Measurements from ENCODE around the gene RGL4. TPM values are rescaled to one million over a fixed set of nuclear protein-coding genes. Genes with fewer than 3 reads are reported as not detected.

The RGL4 gene
- total and polyA plus RNA-seq, 2 donors from 2014 or later: 0.60 to 0.80 TPM

DNA sequence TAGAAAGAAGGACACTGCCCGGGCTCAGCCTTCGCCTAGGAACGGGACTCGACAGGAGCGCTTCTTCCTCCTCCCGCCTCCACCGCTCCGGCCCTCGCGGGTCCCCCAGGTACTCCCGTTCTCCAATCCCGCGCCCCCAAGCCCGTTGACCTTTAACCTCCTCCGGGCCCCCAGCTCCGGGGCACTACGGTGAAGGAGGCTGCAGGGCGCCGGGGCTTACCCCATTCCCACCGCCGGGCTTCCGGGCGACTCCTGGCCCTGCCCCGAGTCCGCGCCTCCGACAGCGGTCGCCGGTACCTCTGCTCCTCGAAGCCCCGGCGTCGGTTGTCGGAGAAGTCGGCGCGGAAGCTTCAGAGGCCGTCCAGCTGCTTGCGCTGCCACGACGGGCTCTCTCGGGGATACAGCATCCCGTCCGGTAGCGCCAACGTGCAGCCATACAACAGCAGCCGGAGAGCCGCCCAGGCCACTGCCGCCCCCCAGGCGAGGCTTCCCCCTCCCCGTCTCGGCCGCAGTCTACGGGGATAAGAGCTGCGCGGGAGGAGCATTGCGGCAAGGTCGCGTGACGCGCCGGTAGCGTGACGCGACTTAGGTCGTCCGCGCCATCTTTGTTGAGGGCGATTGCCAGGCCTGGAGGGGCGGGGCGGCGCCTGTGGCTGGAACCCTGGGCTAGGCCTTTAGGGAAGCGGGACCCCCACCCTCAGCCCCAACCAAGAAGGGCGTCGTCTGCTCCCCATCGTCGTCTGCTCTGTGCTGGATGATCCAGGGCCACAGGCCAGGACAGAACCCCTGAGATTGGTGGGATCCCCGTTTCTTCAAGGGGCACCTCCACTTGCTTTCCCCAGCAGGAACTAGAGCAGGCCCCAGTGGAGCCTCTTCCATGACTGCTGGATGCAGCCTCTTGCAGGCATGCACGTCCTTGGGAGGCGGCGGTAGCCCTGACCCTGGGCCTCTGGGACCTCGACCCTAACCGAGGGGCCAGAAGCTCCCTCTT is 26.3 kb downstream of the RGL4 start:
- Histone ChIP-seq H3K4me1 (ENCODE audit: control insufficient read depth in 2 of 3, insufficient read depth in 2 of 3, low read depth in 1 of 3, low read length in 3 of 3) (peaks cover 0 to 7% (median 0%) of the 10 kb centered on the region in 3 donors), H3K9me3 (ENCODE audit: control insufficient read depth in 2 of 3, insufficient read depth in 1 of 3, low read length in 3 of 3) (no peaks in the 10 kb centered on the region), H3K36me3 (ENCODE audit: control insufficient read depth in 2 of 3, insufficient read depth in 3 of 3, low read length in 3 of 3) (peaks cover 0 to 5% (median 2%) of the 10 kb centered on the region in 3 donors), H3K27me3 (ENCODE audit: control insufficient read depth, insufficient read depth, low read length) (no peaks in the 10 kb centered on the region), H3K9ac (ENCODE audit: low read length in 3 of 3) (peak overlapping the region; percentile 44 to 84 (median 73)), H3K4me3 (ENCODE audit: low read length in 3 of 3) (peak overlapping the region; percentile 65 to 85 (median 77)), H3K27ac (ENCODE audit: low read depth in 2 of 2, low read length in 2 of 2) (peak overlapping the region; percentile 63 to 83)
- intact Hi-C loops (cut with DNase I): no loop called here
- FAIRE-seq: no peak
- peak; percentile 89 to 94 (median 92) for DNase-seq
- TF ChIP-seq, protein P1, sequence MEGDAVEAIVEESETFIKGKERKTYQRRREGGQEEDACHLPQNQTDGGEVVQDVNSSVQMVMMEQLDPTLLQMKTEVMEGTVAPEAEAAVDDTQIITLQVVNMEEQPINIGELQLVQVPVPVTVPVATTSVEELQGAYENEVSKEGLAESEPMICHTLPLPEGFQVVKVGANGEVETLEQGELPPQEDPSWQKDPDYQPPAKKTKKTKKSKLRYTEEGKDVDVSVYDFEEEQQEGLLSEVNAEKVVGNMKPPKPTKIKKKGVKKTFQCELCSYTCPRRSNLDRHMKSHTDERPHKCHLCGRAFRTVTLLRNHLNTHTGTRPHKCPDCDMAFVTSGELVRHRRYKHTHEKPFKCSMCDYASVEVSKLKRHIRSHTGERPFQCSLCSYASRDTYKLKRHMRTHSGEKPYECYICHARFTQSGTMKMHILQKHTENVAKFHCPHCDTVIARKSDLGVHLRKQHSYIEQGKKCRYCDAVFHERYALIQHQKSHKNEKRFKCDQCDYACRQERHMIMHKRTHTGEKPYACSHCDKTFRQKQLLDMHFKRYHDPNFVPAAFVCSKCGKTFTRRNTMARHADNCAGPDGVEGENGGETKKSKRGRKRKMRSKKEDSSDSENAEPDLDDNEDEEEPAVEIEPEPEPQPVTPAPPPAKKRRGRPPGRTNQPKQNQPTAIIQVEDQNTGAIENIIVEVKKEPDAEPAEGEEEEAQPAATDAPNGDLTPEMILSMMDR (IDR thresholded peaks at IDR 0.05; ENCODE audit: borderline replicate concordance, extremely low read depth, insufficient read depth): no peak

DNA sequence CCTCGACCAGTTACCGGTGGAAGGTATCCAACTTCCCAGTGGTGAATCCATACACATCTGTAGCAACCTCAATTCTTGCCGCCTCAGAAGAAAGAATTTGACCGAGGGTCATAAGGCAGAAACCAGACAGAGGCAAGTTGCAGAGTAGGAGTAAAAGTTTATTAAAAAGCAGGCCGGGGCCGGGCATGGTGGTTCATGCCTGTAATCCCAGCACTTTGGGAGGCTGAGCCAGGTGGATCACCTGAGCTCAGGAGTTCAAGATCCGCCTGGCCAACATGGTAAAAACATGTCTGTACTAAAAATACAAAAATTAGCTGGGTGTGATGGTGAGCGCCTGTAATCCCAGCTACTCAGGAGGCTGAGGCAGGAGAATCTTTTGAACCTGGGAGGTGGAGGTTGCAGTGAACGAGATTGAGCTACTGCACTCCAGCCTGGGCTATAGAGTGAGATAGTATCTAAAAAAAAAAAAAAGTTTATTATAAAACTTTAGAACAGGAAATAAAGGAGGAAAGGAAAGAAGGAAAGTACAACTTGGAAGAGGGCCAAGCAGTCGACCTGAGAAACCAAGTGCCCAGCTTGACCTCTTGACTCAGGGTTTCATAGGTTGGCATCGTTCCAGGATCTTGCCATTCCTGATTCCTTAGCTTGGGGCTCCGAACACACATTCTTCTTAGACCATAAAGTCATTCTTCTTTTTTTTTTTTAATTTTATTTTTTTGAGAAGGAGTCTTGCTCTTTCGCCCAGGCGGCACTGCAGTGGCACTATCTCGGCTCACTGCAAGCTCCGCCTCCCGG is 27.8 kb downstream of the RGL4 start:
- FAIRE-seq: peak; percentile 63
- intact Hi-C loops (cut with DNase I): no loop called here
- Histone ChIP-seq H3K36me3 (ENCODE audit: control insufficient read depth in 2 of 3, insufficient read depth in 3 of 3, low read length in 3 of 3) (peaks cover 0 to 2% (median 0%) of the 10 kb centered on the region in 3 donors), H3K27ac (ENCODE audit: low read depth in 2 of 2, low read length in 2 of 2) (no peak overlapping the region), H3K9me3 (ENCODE audit: control insufficient read depth in 2 of 3, insufficient read depth in 1 of 3, low read length in 3 of 3) (no peaks in the 10 kb centered on the region), H3K27me3 (ENCODE audit: control insufficient read depth, insufficient read depth, low read length) (no peaks in the 10 kb centered on the region), H3K4me1 (ENCODE audit: control insufficient read depth in 2 of 3, insufficient read depth in 2 of 3, low read depth in 1 of 3, low read length in 3 of 3) (peaks cover 0 to 7% (median 0%) of the 10 kb centered on the region in 3 donors), H3K4me3 (ENCODE audit: low read length in 3 of 3) (no peak overlapping the region), H3K9ac (ENCODE audit: low read length in 3 of 3) (no peak overlapping the region)
- TF ChIP-seq, protein P1 (IDR thresholded peaks at IDR 0.05; ENCODE audit: borderline replicate concordance, extremely low read depth, insufficient read depth): no peak
- DNase-seq: no peak

DNA sequence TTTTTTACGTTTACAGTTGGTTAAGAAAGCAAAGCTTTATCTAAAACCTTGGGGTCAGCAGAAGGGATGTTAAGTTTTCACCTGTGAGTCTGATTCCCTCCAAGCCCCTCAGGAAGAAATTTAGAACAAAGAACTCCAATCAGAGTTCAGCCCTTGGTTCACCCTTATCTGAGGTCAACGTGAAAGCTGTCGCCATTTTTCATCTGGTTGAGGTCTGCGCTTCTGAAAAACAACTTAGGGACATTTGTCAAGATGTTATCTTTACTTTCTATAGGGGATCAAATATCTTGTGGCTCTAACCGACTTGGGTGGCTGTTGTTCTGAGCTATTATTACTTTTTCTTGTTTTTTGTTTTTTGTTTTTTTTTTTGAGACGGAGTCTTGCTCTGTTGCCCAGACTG is 30.0 kb downstream of the RGL4 start:
- DNase-seq (no peak), FAIRE-seq (no peak)
- Histone ChIP-seq H3K36me3 (ENCODE audit: control insufficient read depth in 2 of 3, insufficient read depth in 3 of 3, low read length in 3 of 3) (no peaks in the 10 kb centered on the region), H3K27ac (ENCODE audit: low read depth in 2 of 2, low read length in 2 of 2) (no peak overlapping the region), H3K9ac (ENCODE audit: low read length in 3 of 3) (no peak overlapping the region), H3K9me3 (ENCODE audit: control insufficient read depth in 2 of 3, insufficient read depth in 1 of 3, low read length in 3 of 3) (no peaks in the 10 kb centered on the region), H3K27me3 (ENCODE audit: control insufficient read depth, insufficient read depth, low read length) (no peaks in the 10 kb centered on the region), H3K4me3 (ENCODE audit: low read length in 3 of 3) (no peak overlapping the region), H3K4me1 (ENCODE audit: control insufficient read depth in 2 of 3, insufficient read depth in 2 of 3, low read depth in 1 of 3, low read length in 3 of 3) (peaks cover 0 to 6% (median 0%) of the 10 kb centered on the region in 3 donors)
- intact Hi-C loops (cut with DNase I): no loop called here
- TF ChIP-seq, protein P1 (IDR thresholded peaks at IDR 0.05; ENCODE audit: borderline replicate concordance, extremely low read depth, insufficient read depth): no peak
